GM18511 (cell line): ENCODE results near the gene KCNN1.
A peak's percentile ranks its signal among the peaks of the same experiment; 100 is the strongest.
"Not testable (repeated sequence)": the region's sequence is repeated elsewhere in the genome, so short reads cannot be mapped to it uniquely, and the experiment has no call there.

Experiments used
- ATAC-seq: cut with Tn5 transposase; IDR thresholded peaks from one replicate; pipeline ENCODE4 v1.9.1; 2021; ENCODE audit warnings: mild to moderate bottlenecking, moderate library complexity; ENCODE audit not compliant: unreplicated experiment

The KCNN1 gene

DNA sequence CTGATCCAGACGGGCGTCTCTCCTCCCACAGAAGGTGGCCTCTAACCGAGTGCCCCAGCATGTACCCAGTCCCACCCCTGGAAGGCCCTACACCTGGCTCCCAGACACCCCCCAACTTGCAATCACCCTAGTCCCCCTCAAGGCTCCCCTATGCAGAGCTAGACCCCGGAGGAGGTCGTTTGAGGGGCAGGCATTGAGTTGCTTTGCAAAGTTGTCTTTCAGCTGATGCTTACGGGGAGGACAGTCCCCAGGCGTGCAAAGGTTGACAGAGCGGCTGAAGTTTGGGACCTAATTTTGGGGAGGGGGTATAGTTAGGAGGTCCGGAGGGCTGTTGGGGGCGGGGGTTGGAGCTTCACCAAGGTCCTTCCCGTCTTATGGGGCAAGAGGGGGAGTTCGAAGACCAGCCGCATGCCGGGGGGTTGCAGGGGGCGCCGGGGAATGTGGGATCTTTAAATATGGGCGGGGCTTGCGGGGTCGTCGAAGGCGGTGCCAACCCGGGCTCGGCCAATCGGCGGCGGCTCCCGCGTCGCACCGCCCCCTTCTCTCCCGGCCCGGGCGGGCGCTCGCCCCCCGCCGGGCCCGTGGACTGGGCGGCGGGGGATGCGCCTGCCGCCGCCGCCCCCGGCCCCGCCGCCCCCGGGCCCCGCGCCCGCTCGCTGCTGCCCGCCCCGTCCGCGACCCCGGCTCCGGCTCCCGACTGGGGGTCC is at the start of gene KCNN1:
Gene KCNN1 (plus strand): TSS at position 558 of the 707 bp plus-strand sequence. CDS start 6,782 bp downstream, outside the sequence.
- ATAC-seq: no peak

DNA sequence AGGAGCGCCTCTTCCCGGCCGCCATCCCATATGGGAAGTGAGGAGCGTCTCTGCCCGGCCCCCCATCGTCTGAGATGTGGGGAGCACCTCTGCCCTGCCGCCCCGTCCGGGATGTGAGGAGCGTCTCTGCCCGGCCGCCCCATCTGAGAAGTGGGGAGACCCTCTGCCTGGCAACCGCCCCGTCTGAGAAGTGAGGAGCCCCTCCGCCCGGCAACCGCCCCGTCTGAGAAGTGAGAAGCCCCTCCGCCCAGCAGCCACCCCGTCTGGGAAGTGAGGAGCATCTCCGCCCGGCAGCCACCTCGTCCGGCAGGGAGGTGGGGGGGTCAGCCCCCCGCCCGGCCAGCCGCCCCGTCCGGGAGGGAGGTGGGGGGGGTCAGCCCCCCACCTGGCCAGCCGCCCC is 48.8 kb upstream of the KCNN1 start:
- not testable (repeated sequence) for ATAC-seq

DNA sequence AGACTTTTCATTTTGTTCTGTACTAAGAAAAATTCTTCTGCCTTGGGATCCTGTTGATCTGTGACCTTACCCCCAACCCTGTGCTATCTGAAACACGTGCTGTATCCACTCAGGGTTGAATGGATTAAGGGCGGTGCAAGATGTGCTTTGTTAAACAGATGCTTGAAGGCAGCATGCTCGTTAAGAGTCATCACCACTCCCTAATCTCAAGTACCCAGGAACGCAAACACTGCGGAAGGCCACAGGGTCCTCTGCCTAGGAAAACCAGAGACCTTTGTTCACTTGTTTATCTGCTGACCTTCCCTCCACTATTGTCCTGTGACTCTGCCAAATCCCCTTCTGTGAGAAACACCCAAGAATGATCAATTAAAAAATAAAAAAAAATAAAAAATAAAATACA is 47.8 kb upstream of the KCNN1 start:
- not testable (repeated sequence) for ATAC-seq

DNA sequence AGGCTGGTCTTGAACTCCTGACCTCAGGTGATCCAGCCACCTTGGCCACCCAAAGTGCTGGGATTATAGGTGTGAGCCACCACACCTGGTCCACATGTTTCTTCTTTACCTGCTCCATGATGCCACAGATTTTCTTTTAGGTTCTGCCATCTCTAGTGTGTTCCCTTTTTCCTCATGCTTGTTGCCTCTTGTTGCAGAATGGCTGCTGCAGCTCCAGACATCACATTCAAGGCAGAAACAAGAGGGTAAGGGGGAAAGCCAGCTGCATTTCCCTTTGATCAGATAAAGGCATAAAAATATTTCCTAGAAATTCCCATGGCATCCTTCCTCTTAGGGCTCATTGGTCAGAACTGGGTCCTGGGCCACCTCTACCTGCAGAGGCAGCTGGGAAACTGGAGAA is 46.4 kb upstream of the KCNN1 start:
- ATAC-seq: no peak

DNA sequence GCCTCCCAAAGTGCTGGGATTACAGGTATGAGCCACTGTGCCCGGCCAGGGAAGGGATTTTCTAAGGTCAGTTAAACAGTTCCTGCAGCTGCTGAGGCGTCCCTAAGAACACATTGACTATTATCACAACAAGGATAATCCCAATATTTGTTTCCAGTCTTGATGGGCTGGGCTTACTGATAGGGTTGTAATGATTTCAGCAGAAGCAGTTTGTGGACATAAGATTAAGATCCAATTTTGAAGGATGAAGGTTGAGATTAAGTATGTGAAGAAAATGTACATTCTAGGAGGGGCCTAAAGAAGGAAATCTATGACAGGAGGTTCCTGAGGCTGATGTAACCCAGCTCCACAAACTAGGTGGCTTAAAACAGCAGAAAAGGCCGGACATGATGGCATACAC is 44.8 kb upstream of the KCNN1 start:
- ATAC-seq: no peak

DNA sequence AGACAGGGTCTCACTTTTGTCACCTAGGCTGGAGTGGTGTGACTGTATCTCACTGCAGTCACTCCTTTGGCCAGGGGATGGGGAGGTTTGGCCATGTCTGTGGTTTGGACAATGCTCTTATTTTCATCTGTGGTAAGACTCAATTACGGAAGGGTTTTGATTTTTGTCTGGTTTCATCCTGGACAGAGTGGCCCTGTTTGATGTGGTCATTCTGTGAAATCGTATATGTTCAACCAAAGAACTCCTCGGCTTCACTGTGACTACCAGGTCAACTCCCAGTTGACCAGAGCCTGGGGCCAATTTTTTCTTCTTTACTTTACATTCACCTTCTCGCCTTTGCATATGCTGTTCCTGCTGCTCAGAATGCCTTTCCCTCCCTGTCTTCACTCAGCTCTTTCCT is 40.9 kb upstream of the KCNN1 start:
- no peak for ATAC-seq

DNA sequence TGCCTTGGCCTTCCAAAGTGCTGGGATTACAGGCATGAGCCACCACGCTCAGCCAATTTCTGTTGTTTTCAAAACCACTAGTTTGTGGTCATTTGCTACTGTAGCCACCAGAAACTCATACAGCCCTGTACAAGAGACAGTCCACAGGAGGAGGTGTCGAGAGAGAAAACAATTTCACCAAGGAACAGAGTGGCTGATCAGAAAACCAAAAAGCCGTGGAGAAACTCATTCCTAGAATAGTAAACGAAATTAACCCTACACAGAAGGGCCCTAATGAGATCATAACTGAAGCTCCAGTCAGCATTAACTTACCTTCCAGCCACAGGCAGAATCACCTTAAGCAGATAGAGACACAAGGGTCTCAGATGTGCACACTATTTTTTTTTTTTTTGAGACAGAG is 37.9 kb upstream of the KCNN1 start:
- peak; percentile 40 for ATAC-seq

DNA sequence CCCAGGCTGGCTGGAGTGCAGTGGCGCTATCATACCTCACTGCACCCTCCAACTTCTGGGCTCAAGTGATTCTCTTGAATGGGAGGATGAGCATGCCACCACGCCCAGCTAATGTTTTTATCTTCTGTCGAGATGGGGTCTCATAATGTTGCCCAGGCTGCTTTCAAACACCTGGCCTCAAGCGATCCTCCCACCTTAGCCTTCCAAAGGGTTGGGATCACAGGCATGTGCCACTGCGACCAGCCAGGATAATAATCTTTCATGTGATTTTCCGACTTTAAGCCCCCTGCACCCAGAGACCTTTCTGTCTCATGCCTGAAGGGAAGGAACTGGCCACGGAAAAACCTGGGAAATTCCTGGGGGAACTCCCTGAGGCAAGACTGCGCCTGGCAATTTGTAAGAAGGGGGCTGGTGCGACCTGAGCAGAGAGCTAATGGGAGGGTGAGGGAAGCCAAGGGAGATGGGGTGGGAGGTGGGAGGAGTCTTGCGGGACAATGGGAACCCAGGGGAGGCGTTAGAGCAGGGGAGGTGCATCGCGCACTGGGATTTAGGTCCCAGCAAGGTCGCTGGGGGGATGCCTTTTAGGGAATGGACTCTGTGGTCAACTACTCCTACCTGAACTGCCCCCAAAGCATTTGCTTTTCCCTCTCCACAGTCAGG is 35.2 kb upstream of the KCNN1 start:
- ATAC-seq: no peak

DNA sequence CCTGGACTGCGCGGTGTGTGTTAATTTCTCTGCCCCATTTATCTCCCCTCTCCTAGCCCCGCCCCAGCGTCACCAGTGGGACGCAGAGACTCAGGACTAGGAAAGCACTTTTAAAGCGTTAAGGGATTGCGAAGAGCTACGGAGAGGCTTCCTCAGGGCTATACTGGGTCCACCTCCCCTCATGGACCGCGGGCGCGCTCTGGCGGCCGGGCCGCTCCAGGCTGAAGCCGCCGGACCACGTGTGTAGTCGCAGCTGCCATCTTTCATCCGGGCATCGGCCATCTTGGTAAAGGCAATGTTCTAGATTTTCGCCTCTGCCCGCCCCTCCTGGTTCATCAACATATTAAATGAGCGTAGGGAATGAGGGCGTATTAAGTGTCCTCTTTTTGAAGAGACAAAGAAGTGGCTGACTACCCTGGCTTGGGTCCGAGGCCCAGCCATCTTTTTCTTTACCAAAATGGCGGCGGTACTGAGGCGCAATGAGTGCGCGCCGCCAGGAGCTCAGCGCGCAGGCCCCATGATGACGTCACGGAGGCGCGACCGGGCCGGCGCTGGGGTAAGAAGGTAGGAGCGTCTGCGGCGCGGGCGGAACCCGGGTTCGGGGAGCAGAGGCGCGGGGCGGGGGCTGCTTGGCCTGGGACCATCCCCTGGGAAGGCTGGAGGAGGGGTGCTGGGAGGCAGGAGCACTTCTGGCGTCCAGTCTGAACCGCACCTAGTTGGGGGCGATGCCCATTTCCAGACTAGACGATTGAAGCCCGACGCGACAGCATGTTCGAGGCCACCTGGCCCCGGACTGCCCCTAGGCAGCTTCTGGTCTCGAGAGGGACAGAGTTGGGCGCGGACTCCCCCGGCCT is 34.2 kb upstream of the KCNN1 start, which contains the start of gene CCDC124:
Gene CCDC124 (plus strand): TSS at position 531 of the 854 bp plus-strand sequence. CDS start 3,406 bp downstream, outside the sequence.
- ATAC-seq: peak; percentile 78

DNA sequence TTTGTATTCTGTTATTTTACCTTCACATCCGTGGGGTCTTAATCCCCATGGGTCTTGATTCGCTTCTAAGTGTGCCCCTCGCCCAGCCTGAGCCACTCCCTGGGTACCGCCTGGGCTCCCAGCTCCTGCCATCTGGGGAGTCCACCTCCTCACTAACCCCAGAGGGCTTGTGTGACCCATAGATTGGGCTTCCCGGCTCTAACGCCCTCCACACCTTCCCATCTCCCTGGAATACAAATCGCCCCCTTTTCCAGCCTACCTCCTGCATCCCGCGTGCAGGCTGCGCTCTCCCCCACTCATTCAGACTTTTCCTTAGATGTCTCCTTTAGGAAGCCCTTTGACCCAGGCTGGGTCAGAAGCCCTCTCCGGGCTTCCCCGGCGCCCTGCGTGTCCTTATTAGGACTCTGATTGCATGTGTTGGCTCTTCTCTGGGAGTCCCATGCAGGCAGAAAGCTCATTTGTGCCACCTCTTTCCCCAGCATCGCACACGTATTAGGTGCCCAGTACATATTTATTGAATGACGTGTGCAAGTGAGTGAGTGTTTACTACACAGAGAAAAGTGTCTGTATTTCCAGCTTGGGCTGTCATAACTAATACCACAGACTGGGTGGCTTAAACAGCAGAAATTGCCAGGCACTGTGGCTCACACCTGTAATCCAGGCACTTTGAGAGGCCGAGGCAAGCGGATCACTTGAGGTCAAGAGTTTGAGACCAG is 33.3 kb upstream of the KCNN1 start:
- ATAC-seq: no peak

DNA sequence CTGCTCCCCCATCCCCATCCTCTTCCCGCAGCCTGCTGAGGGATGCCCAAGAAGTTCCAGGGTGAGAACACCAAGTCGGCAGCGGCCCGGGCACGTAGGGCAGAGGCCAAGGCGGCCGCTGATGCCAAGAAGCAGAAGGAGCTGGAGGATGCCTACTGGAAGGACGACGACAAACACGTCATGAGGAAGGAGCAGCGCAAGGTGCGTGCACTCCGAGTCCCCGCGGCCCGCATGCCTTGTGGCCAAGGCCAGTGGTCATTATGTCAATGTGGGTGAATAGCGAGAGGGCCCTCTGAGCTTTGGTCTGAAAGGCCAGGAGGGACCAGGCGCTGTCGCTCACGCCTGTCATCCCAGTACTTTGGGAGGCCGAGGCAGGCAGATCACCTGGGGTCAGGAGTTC is 30.5 kb upstream of the KCNN1 start:
- ATAC-seq: no peak

DNA sequence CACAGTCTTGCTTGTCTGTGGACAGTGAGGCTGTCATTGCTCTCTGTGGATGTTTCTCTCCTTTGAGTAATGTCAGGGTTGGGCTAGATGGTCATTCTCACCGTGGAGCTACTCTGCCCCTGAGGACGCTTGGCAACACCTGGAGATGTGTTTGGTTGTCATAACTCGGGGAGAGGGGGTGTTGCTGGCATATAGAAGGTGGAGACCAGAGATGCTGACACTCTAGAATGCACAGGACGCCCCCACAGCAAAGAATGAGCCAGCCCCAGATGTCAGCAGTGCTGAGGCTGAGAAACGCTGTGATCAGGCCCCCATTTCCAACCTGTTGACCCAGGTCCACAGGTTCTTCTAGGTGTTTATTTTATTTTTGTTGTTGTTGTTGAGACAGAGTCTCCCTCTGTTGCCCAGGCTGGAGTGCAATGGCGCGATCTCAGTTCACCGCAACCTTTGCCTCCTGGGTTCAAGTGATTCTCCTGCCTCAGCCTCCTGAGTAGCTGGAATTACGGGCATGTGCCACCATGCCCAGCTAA is 29.5 kb upstream of the KCNN1 start:
- no peak for ATAC-seq

DNA sequence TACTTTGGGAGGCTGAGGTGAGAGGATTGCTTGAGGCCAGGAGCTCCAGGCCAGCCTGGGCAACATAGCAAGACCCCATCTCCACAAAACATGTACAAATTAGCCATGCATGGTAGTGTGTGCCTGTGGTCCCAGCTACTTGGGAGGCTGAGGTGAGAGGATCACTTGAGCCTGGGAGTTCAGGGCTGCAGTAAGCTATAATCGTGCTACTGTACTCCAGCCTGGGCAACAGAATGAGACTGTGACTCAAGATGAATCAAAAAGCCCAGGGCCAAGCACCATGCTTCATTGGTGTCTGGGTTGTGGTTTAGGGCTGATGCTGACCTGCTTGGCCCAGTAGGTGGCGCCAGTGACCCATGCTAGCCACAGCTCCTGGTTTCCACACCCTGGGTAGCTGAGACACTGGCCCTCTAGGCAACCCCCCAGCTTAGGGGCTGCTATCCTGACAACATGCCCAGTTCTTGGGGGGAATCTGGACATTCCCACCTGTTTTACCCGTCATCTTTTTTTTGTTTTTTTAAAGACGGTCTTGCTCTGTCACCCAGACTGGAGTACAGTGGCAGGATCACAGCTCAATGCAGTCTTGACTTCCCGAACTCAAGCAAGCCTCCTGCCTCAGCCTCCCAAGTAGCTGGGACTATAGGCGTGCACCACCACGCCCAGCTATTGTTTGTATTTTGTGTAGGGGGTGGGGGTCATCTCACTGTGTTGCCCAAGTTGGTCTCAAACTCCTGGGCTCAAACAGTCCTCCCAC is 28.6 kb upstream of the KCNN1 start:
- no peak for ATAC-seq

DNA sequence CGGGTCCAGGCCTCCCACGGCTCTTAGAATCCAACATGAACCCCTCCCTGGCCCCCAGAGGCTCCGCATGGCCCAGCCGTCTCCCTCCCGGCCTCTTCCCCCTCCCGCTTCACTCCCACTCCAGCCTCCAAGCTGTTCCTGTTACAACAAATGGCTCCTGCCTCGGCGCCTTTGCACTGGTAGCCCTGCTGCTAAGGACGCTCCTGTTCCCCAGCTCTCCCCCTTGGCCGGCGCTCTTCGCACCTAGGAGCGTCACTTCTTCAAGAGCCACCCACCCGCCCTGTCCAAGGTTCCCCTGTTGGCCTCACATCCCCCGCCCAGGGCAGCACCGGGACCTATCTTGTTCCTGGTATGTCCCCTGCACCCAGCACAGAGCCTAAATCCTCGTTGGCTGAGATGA is 24.7 kb upstream of the KCNN1 start:
- no peak for ATAC-seq

DNA sequence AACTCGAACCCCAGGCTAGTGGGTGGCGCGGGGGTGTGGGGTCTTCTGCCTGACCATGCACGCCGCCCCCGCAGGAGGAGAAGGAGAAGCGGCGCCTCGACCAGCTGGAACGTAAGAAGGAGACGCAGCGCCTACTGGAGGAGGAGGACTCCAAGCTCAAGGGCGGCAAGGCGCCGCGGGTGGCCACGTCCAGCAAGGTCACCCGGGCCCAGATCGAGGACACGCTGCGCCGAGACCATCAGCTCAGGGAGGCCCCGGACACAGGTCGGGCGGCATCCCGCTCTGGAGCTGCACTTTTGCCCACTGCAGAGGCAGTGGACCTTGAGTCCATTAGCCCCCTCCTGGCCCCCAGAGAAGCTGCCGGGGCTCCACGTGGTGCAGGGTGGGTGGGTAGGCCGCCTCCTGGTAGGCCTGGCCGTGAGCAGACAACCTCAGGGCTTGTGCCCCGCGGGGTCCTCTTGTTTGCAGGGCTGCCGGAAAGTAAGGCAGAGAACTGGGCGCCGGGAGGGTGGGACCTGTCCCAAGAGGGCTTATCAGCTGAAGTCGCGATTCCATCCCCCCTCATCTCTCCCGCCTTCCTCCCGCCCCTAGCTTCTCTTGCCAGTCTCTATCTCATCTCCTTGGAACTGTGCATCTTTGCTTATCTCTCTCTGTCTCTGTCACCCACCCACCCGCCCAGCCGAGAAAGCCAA is 24.2 kb upstream of the KCNN1 start:
- no peak for ATAC-seq

DNA sequence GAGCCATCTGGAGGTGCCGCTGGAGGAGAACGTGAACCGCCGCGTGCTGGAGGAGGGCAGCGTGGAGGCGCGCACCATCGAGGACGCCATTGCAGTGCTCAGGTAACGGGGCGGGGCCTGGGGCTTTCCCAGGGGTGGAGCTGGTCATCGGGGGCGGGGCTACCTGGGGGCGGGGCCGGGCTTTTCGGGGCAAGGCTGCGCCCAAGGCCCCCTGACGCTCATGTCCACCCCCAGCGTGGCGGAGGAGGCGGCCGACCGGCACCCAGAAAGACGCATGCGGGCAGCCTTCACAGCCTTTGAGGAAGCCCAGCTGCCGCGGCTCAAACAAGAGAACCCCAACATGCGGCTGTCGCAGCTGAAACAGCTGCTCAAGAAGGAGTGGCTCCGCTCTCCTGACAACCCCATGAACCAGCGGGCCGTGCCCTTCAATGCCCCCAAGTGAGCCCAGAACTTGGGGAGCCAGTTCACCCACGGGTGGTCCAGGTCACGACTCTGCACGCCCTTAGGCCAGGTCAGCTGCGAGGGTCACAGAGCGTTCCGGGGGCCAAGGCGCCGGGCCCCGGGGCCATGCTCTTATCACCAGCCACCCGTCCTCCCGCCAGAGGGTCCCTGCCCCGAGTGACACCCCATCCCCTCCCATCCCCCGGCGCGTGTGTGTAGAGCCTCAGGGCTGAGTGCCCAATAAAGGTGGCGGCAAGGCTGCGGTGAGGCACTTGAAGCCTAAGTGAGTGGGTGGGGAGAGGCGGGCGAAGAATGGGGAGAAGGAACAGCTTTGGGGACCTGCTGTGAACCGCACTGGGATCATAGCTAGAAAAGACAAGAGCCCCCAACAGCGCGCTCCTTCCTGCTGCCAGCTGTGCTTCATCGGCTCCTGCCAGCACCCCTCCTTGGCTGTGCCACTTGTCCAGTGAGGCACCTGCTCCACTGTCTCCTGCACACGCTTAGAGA is 23.4 kb upstream of the KCNN1 start:
- ATAC-seq: no peak

DNA sequence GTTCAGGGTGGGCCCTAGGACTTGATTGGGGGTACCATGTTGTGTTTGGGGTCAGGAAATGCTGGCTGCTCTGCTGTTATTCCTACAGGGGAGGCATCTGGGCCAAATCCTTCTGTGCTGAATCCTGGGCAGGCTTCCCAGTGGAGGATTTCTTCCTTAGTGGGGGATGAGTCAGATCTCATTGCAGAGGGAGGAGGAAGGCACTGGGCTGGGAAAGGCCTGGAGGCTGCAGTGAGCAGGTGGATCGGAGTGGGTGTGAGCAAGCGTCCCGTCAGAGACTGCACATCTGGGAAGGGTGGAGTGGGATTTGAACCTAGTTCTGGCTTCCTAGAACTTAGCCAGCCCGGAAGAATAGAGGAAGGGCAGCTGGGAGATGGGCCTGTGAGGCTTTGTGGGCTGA is 22.6 kb upstream of the KCNN1 start:
- ATAC-seq: no peak
